Measurements from ENCODE around the gene CADM2. TPM values are rescaled to one million over a fixed set of nuclear protein-coding genes. Genes with fewer than 3 reads are reported as not detected.

CADM2 gene
- total RNA-seq, 1 donor, result 5.1 TPM

- DNase-seq (ENCODE audit: low read depth in 2 of 3, low spot score in 2 of 3), result no peak
These were observed 224.4 kb downstream of the CADM2 start for GRCh38 chr3:85182975-85183752.

- no peak for DNase-seq (ENCODE audit: low read depth in 2 of 3, low spot score in 2 of 3)
These were observed 226.7 kb downstream of the CADM2 start for GRCh38 chr3:85185495-85185894.

GRCh38 chr3:85189731-85190130 is 230.9 kb downstream of the CADM2 start:
- no peak for DNase-seq (ENCODE audit: low read depth in 2 of 3, low spot score in 2 of 3)

DNA sequence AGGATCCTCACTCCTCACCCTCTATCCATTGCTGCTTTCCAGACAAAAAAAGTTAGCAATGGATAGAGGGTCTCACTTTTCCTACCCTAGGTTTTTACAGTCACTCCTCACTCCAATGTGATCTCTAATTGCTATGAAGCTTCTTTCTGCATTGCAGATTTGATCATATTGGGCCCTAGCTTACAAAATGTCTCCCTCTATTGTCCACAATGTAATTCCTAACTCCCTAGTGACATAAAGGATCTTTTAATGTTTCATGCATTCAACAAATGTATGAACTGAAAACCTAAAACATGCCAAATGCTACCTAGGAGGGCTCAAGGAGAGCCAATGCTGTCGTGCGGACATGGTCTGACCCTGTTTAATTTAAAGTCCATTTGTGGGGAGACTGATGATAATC is 234.8 kb downstream of the CADM2 start:
- DNase-seq (ENCODE audit: low read depth in 2 of 3, low spot score in 2 of 3), result no peak

GRCh38 chr3:85208650-85209049 is 249.9 kb downstream of the CADM2 start:
- no peak for DNase-seq (ENCODE audit: low read depth in 2 of 3, low spot score in 2 of 3)

GRCh38 chr3:85210540-85210939 is 251.8 kb downstream of the CADM2 start:
- no peak for DNase-seq (ENCODE audit: low read depth in 2 of 3, low spot score in 2 of 3)

- DNase-seq (ENCODE audit: low read depth in 2 of 3, low spot score in 2 of 3), result no peak
These were observed 270.2 kb downstream of the CADM2 start for GRCh38 chr3:85228966-85229365.

GRCh38 chr3:85244091-85244490 is 285.3 kb downstream of the CADM2 start:
- DNase-seq (ENCODE audit: low read depth in 2 of 3, low spot score in 2 of 3), result no peak

- no peak for DNase-seq (ENCODE audit: low read depth in 2 of 3, low spot score in 2 of 3)
These were observed 285.7 kb downstream of the CADM2 start for GRCh38 chr3:85244519-85244918.

DNA sequence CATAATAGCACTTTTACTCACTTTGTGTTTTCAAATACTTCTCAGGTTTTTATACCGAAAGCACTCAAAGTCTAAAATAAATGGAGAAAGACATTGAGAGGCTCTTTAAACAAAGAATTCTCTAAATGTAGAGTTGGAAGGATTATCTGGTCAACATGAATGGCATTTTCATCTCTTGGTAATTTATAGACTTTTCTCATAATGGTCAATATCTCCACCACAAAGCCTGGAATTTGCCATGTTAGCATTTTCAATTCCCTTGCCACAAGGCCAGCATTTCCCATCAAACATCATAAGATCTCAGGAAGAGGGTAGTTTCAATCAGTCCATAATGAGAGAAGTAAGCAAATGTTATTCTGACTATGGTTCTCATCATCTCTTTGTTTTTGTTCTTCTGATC is 293.0 kb downstream of the CADM2 start:
- no peak for DNase-seq (ENCODE audit: low read depth in 2 of 3, low spot score in 2 of 3)

- no peak for DNase-seq (ENCODE audit: low read depth in 2 of 3, low spot score in 2 of 3)
These were observed 293.9 kb downstream of the CADM2 start for GRCh38 chr3:85252686-85253085.

- DNase-seq (ENCODE audit: low read depth in 2 of 3, low spot score in 2 of 3), result no peak
These were observed 295.9 kb downstream of the CADM2 start for GRCh38 chr3:85254738-85255137.

DNA sequence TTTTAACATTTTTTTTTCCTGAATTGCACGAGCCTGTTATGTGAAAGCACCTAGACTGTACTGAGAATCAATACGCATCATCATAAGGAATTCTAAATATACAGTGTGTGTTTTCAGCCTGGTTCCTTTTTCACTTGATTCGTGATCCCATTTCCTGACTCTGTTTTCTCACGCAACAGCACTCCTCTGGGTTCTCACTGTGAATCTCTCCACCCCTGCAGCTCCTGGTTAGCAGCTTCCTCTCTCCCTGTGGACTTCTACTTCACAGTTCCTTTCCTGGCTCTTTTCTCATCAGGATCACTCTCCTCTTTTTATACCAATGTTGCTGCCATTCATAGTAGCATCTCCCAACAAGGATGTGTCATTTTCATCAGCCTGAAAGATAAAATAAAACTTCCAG is 297.2 kb downstream of the CADM2 start:
- DNase-seq (ENCODE audit: low read depth in 2 of 3, low spot score in 2 of 3), result no peak

DNA sequence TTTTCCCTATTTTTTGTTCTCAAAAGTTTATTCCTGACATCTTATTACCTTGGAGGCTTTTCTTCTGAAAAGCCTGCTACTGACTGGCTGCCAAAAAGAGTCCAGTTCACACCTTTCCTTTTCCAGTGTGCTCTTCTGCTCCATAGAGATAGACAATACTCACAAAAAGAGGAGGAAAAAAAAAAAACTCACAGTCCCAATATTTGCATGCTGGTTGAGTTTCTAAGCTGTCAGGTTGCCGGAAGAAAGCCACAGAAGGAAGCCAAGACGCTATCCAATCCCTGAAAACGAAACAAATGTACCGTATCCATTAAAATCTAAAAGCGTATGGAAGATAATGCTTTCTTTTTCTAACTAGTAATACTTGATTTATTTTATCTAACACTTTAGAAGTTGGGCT is 299.5 kb downstream of the CADM2 start:
- no peak for DNase-seq (ENCODE audit: low read depth in 2 of 3, low spot score in 2 of 3)

DNA sequence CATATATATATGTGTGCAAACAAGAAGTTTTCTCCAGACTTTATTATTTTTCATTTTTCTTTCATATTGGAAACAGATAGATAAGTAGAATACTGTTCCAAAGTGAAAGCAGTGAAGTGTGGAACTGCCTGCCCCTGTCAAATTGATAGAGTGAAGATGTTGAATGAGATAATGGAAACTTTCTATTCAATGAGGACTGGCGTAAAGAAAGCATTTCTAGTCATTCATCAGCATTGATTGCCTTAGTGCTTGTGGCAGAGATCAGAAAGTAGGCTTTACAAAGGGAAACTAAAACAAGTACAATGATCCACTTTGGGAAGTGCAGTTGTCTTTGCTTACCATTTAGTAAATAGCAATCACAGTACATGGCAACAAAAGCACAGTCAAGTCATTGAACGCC is 300.0 kb downstream of the CADM2 start:
- DNase-seq (ENCODE audit: low read depth in 2 of 3, low spot score in 2 of 3), result no peak

- no peak for DNase-seq (ENCODE audit: low read depth in 2 of 3, low spot score in 2 of 3)
These were observed 301.0 kb downstream of the CADM2 start for GRCh38 chr3:85259748-85260147.

GRCh38 chr3:85264381-85264780 is 305.6 kb downstream of the CADM2 start:
- no peak for DNase-seq (ENCODE audit: low read depth in 2 of 3, low spot score in 2 of 3)

DNA sequence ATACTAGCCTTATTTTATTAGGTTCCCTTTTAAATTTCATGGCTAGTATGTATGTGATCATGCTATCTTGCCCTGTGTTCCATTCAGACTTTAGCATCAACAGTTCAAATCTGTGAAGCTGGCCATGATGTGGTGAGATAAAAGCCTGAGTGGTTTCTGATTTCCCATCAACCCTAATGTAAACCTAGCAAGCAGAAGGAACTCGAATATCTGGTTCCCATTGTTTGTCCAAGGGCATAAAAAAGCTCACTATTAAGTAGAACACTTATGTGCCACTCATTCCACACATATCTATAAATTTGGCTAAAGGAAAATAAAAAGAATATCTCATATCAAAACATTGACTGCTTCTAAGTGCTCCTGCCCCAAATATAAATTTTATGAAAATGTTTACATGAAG is 311.7 kb downstream of the CADM2 start:
- DNase-seq (ENCODE audit: low read depth in 2 of 3, low spot score in 2 of 3), result no peak

- no peak for DNase-seq (ENCODE audit: low read depth in 2 of 3, low spot score in 2 of 3)
These were observed 313.1 kb downstream of the CADM2 start for GRCh38 chr3:85271911-85272310.

DNA sequence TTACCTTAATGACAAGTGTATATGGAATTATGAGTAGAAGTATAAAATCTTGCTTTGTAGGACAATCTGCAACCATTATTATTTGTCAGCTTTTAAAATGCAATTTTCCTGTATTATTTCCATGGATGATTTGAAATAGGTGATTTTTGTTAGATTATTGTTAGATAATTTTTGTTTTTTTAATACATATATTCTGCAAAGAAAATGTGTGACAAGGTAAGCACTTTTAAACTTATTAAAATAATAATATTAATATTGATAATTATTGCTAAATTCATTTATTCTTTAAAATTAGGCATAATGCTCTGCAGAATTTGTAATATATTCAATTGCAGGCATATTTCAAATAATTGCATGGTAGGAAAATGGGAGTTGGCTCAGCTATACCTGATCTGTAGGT is 329.5 kb downstream of the CADM2 start:
- DNase-seq (ENCODE audit: low read depth in 2 of 3, low spot score in 2 of 3), result no peak

- no peak for DNase-seq (ENCODE audit: low read depth in 2 of 3, low spot score in 2 of 3)
These were observed 338.5 kb downstream of the CADM2 start for GRCh38 chr3:85297291-85297690.

DNA sequence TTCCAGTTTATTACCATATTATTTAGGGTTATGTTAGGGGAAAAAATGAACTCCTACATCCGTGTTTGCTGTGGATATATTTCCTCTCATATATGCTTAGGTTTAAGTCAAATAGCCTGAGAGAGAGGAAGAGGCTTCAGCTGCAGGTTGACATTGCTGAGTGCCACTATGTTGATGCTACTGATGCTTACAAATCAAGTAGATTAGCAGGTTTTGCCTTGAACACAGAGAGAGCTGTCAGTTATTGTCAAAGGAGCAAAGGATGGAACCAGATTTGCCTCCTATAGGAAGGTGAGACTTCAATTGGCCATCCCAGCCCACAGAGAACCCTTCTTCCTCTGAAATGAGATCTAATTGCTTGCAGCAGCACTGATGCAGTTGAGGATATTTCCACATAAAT is 339.2 kb downstream of the CADM2 start:
- DNase-seq (ENCODE audit: low read depth in 2 of 3, low spot score in 2 of 3), result no peak

DNA sequence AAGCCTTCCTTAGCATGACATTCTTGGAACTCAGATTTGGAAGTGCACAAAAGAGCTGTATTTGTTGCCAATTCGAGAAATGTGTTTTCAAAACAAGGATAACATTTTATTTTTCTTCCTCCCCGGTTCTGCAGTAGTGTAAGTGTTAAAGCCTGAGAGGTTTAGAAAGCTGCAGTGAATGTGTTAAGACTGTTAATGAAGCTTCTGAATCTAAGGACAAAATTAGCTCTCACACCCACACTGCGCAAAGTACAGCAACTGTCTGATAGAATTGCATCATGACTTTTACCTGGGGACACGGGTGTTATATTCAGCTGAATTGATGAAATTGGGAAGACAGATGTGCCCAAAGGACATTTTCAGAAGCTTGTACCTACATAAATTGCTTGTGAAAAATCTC is 344.4 kb downstream of the CADM2 start:
- DNase-seq (ENCODE audit: low read depth in 2 of 3, low spot score in 2 of 3), result no peak
